SU-DHL-6 (cell line): Measurements from ENCODE around the gene FOXN3.

Experiments
- H2AFZ ChIP-seq: fragments of 200-600 bp; sonication (generic); 2 replicates; pipeline ENCODE4 v1.6.1; 2014; ENCODE audit warnings: low read depth, mild to moderate bottlenecking, moderate library complexity, mixed read lengths, antibody characterized with exemption, low read length; ENCODE audit not compliant: severe bottlenecking
- H3F3A ChIP-seq: fragments of 200-600 bp; shearing (Covaris generic); 2 replicates; pipeline ENCODE4 v1.6.0; 2016; ENCODE audit warnings: antibody characterized with exemption, mild to moderate bottlenecking; ENCODE audit not compliant: insufficient read depth
- H3K27ac ChIP-seq: fragments of 200-600 bp; sonication (generic); 2 replicates; pipeline ENCODE4 v1.5.1; 2016; ENCODE audit warnings: low read depth, mild to moderate bottlenecking, low read length, moderate library complexity, mixed read lengths
- H3K27me3 ChIP-seq: fragments of 200-600 bp; sonication (generic), shearing (Covaris generic); 2 replicates; pipeline ENCODE4 v1.6.0; 2014; ENCODE audit warnings: mild to moderate bottlenecking, low read length
- H3K36me3 ChIP-seq: fragments of 200-600 bp; sonication (generic); 2 replicates; pipeline ENCODE4 v1.6.1; 2014; ENCODE audit warnings: mild to moderate bottlenecking, low read length, mixed read lengths
- H3K4me2 ChIP-seq: fragments of 300-600, 200-600 bp; shearing (Covaris generic), sonication (generic); 2 replicates; pipeline ENCODE4 v1.6.0; 2014; ENCODE audit warnings: low read length, low read depth, mild to moderate bottlenecking; ENCODE audit not compliant: poor library complexity, severe bottlenecking
- H3K4me3 ChIP-seq: fragments of 200-600 bp; sonication (generic); 2 replicates; pipeline ENCODE4 v1.5.1; 2014; ENCODE audit warnings: antibody characterized with exemption, low read length, mild to moderate bottlenecking, mixed read lengths; ENCODE audit not compliant: insufficient read depth, poor library complexity, severe bottlenecking
- H3K79me2 ChIP-seq: fragments of 200-600 bp; sonication (generic); 2 replicates; pipeline ENCODE4 v1.6.1; 2014; ENCODE audit warnings: mild to moderate bottlenecking, low read length, moderate library complexity; ENCODE audit not compliant: insufficient read depth
- H3K9ac ChIP-seq: fragments of 200-600 bp; sonication (generic); 2 replicates; pipeline ENCODE4 v1.7.0; 2014; ENCODE audit warnings: mild to moderate bottlenecking, low read length
- H3K9me2 ChIP-seq: fragments of 200-600 bp; sonication (generic); replicated peaks from 2 replicates; pipeline ENCODE4 v1.6.1; 2014; ENCODE audit warnings: low read length; ENCODE audit not compliant: insufficient read depth
- H3K9me3 ChIP-seq: fragments of 200-600 bp; sonication (generic); 2 replicates; pipeline ENCODE4 v1.6.1; 2014; ENCODE audit warnings: low read length, mixed read lengths; ENCODE audit not compliant: insufficient read depth
- H4K20me1 ChIP-seq: fragments of 200-600 bp; sonication (generic); 2 replicates; pipeline ENCODE4 v1.6.1; 2014; ENCODE audit warnings: low read depth, mild to moderate bottlenecking, antibody characterized with exemption, low read length, moderate library complexity, mixed read lengths
- CTCF ChIP-seq: fragments of 200-600 bp; sonication (generic); IDR thresholded peaks from one replicate; pipeline ENCODE4 v1.5.1; 2017; ENCODE audit warnings: antibody characterized with exemption, mild to moderate bottlenecking, low read length, moderate library complexity; ENCODE audit not compliant: insufficient read depth, poor library complexity, severe bottlenecking
- EZH2phosphoT487 ChIP-seq: fragments of 200-600 bp; sonication (generic), shearing (Covaris generic); conservative IDR thresholded peaks from 2 replicates; pipeline ENCODE4 v1.6.1; 2018; ENCODE audit warnings: mild to moderate bottlenecking, antibody characterized with exemption, low read length, moderate library complexity, mixed read lengths

The FOXN3 gene

GRCh38 chr14:89226801-89227495 is 190.1 kb downstream of the FOXN3 start:
- no peaks in the 10 kb centered on the region for H3K9me3 ChIP-seq
- H3K4me2 ChIP-seq: no peak overlapping the region
- H3K27ac ChIP-seq: no peak overlapping the region
- H2AFZ ChIP-seq: no peak overlapping the region
- no peaks in the 10 kb centered on the region for H4K20me1 ChIP-seq
- TF ChIP-seq CTCF: no peak
- TF ChIP-seq EZH2phosphoT487: no peak
- H3K9me2 ChIP-seq: no peaks in the 10 kb centered on the region
- no peaks in the 10 kb centered on the region for H3F3A ChIP-seq
- no peaks in the 10 kb centered on the region for H3K36me3 ChIP-seq
- H3K9ac ChIP-seq: no peak overlapping the region
- peaks cover 21% of the 10 kb centered on the region; the same call in 1 of the 2 replicates for H3K79me2 ChIP-seq
- no peaks in the 10 kb centered on the region for H3K27me3 ChIP-seq
- H3K4me3 ChIP-seq: no peak overlapping the region

- Histone ChIP-seq H3K9ac (no peak overlapping the region), H3K27ac (no peak overlapping the region), H3K36me3 (no peaks in the 10 kb centered on the region), H3K9me2 (no peaks in the 10 kb centered on the region), H3K27me3 (no peaks in the 10 kb centered on the region), H3K9me3 (no peaks in the 10 kb centered on the region), H4K20me1 (no peaks in the 10 kb centered on the region), H3K4me3 (no peak overlapping the region), H2AFZ (no peak overlapping the region), H3K79me2 (peaks cover 17% of the 10 kb centered on the region), H3K4me2 (no peak overlapping the region), H3F3A (no peaks in the 10 kb centered on the region)
- TF ChIP-seq EZH2phosphoT487: no peak
- TF ChIP-seq CTCF: no peak
Measured at GRCh38 chr14:89225607-89226006, 191.4 kb downstream of the FOXN3 start.

- Histone ChIP-seq H4K20me1 (no peaks in the 10 kb centered on the region), H3K27ac (no peak overlapping the region), H2AFZ (no peak overlapping the region), H3K4me2 (no peak overlapping the region), H3K9ac (no peak overlapping the region), H3K79me2 (peaks cover 4% of the 10 kb centered on the region), H3K9me2 (no peaks in the 10 kb centered on the region), H3K4me3 (no peak overlapping the region), H3F3A (no peaks in the 10 kb centered on the region), H3K9me3 (no peaks in the 10 kb centered on the region), H3K36me3 (peaks cover 8% of the 10 kb centered on the region), H3K27me3 (no peaks in the 10 kb centered on the region)
- TF ChIP-seq EZH2phosphoT487 (no peak), CTCF (no peak)
Measured at GRCh38 chr14:89221109-89221810, 195.8 kb downstream of the FOXN3 start.
